HG02943 (cell line): ENCODE results near the gene ZNF761.
"Not testable (repeated sequence)": the region's sequence is repeated elsewhere in the genome, so short reads cannot be mapped to it uniquely, and the experiment has no call there.

Experiments
- ATAC-seq: cut with Tn5 transposase; IDR thresholded peaks from one replicate; pipeline ENCODE4 v1.9.1; 2021; ENCODE audit warnings: mild to moderate bottlenecking, low read depth, moderate library complexity; ENCODE audit not compliant: unreplicated experiment

ZNF761 gene

DNA sequence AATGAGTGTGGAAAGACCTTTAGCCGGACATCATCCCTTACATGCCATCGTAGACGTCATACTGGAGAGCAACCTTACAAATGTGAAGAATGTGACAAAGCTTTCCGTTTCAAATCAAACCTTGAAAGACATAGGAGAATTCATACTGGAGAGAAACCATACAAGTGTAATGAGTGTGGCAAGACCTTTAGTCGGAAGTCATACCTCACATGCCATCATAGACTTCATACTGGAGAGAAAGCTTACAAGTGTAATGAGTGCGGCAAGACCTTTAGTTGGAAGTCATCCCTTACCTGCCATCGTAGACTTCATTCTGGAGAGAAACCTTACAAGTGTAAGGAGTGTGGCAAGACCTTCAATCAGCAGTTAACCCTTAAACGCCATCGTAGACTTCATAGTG is 24.0 kb downstream of the ZNF761 start:
- ATAC-seq = no peak

DNA sequence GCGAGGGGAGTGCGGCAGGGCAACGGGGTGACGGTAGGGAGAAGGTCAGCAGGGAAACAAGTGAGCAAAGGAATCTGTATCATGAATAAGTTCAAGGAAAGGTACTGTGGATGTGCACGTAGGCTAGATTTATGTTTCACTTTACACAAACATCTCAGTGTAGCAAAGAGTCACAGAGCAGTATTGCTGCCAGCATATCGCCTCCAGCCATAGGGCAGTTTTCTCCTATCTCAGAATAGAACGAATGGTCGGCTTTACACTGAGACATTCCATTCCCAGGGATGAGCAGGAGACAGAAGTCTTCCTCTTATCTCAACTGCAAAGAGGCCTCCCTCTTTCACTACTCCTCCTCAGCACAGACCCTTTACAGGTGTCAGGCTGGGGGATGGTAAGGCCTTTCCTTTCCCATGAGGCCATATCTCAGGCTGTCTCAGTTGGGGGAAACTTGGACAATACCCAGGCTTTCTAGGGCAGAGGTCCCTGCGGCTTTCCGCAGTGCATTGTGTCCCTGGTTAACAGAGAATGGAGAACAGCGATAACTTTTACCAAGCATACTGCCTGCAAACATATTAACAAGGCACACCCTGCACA is 28.4 kb downstream of the ZNF761 start:
- not testable (repeated sequence) for ATAC-seq

DNA sequence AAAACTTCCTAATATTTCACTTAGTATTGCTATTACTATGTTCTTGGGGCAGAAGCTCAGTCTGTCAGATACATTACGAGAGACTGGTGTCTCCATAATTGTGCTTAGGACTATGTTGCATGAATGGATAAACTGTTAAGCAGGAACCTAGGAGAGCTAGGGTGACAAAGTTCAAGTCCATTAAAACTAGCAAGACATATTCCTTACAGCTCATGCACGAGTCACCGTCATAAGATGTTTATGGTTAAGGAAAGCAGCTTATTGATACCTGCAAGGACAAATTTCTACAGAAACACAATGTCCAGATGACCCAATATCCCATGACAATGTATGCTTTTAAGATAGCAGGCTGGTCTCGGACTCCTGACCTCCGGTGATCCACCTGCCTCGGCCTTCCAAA is 30.1 kb downstream of the ZNF761 start:
- ATAC-seq = no peak

DNA sequence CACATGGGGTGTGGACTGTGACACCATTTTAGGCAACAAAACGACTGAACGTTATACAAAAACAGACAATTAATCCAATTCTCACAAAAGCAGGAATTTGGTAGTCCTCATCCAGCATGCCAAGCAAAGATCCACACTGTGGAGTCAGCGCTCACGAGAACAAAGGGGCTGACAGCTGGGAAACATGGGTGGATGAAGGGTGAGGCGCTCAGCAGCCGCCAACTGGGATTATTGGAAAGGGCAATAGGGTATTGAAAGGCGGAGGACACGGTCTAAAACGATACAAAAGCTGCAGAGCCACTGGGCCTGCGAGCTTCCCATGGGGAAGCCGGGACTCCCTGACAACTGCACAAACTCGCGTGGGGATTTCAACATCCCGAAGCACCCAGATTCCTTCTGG is 31.1 kb downstream of the ZNF761 start:
- ATAC-seq = no peak

DNA sequence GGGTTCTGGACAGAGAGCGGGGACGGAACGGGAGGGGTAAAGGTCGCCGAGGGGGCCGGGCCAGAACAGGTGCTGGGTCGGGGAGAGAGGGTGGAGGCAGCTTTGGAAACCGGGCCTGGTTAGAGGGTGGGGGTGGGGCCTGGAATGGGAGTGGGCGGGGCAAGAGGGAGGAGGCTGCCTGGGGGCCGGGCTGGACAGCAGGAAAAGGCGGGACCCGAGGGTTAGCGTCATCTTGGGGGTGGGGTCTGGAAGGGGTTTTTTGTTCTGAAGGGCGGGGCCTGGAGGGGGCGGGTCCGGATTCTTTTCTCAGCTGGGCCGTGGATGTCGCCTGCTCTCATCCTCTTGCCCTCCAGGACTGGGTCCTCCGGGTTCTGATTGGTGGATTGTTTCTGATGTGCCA is 31.5 kb downstream of the ZNF761 start:
- no peak for ATAC-seq

DNA sequence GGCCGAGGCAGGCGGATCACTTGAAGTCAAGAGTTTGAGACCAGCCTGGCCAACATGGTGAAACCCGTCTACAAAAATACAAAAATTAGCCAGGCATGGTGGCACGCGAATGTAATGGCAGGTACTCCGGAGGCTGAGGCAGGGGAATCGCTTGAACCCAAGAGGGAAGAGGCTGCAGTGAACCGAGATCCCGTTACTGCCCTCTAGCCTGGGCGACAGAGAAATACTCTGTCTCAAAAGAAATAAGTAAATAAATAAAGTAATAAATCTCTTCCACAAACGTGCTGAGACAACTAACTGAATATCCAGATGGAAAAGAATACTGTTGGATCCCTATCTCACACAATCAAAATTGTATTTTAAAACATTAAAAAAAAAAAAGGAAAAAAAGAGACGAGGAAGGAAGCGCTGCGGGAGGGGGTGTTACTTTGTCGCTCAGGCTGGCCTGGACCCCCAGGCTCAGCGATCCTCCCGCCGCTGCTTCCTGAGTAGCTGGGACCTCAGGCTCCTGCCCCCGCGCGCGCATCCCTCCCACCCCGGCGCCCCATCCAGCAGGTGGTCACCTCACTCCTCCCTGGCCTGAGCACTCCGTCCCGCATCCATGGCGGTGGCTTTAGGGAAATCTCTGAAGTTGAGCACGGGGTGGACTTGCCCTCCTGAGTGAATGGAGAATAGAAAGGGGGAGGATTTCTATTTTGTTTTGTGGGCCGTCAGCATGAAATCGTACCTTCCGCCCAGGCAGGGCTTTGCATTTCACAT is 35.1 kb downstream of the ZNF761 start:
- peak; percentile 27 for ATAC-seq

DNA sequence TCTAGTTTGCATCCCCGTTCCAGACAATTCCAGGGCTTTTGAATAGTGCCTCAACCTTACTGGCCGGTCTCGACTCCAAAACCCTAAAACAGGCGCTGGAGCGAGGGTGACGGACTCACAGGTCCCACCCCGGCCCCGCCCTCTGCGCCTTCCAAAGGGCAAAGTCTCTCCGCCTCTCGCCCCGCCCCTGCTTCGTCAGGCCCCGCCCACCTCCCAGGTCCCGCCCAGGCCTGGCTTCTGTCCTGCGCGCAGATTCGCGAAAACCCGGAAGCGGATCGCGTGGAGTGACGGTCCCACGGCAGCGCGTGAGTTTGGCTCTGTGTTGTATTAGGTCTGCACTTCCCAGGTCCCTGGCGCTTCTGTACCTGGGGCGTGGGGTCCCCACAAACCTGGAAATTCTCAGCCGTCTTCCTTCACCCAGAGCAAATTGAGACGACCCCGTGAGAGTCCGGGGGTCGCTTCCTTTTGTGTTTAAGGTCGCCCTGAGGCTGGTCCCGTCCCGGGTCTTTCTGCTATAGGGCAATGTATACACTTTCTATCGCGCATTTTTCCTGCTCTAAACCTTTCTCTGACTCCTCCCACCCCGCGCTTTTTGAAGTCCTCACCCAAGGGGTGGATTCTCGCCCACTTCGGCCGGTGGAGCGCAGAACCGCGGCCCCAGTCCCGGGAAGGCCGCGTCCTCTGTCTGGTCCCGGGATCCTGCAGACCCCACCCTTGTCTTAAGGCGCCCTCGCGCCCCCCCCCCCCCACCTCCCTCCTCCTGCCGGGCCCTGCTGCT is 35.9 kb downstream of the ZNF761 start, which contains the start of gene ZNF813:
Gene ZNF813 (plus strand): TSS at position 249 of the 778 bp plus-strand sequence. CDS start 16,090 bp downstream, outside the sequence.
- peak; percentile 59 for ATAC-seq

DNA sequence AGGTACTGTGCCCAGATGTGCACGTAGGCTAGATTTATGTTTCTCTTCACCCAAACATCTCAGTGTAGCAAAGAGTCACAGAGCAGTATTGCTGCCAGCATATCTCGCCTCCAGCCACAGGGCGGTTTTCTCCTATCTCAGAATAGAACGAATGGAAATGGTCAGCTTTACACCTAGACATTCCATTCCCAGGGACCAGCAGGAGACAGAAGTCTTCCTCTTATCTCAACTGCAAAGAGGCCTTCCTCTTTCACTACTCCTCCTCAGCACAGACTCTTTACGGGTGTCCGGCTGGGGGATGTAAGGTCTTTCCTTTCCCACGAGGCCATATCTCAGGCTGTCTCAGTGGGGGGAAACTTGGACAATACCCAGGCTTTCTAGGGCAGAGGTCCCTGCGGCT is 36.8 kb downstream of the ZNF761 start:
- not testable (repeated sequence) for ATAC-seq

DNA sequence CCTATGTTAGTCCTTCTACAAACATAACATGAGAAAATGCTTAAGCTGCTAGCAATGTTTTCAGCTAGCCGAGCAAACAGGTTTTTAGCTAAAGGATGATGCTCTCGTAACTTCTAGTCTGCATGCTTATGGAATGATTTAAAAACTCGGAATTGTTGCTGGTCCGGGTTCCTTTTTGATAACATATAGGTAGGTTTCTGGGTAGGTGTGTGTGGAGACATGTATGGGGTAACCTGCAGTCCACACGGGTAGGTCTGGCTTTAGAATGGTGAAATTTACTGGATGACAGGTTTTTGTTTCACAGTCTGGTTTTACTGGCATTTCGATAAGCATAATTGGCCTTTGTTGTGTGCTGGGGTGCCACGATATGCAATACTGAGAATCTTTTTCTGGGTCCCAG is 40.1 kb downstream of the ZNF761 start:
- no peak for ATAC-seq

DNA sequence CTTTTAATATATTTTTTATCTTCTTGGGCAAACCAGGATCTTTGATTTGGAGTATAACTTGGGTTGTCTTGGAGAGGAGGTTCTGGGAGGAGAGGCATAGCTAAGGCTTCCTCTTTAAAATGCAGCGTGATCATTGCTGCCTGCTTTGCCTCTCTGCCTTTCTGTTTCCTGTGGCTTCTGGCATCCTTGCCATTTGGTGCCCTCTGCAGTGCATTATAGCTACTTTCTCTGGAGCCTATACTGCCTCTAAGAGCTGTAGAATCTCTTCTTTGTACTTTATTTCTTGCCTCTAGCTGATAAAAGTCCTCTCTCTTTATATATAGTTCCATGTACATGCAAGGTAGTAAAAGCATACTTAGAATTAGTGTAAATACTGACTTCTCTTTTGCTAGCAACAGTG is 43.0 kb downstream of the ZNF761 start:
- ATAC-seq = not testable (repeated sequence)

DNA sequence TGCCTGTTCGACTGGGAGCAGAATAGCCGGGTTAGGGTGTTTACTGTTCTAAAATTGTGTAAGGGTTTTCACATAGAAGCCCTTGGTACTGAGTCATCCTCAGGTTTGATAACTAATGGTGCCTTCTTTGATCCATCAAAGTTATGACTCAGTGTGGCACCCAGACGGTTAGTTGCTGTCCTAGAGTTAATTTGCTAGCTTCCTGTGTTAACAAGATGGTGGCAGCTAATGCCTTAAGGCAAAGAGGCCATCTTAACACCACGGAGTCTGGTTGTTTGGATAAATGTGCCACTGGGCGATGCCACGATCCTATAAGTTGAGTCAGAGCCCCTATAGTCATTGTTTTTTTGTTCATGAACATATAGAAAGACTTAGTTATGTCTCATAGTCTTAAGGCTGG is 43.7 kb downstream of the ZNF761 start:
- ATAC-seq = not testable (repeated sequence)

DNA sequence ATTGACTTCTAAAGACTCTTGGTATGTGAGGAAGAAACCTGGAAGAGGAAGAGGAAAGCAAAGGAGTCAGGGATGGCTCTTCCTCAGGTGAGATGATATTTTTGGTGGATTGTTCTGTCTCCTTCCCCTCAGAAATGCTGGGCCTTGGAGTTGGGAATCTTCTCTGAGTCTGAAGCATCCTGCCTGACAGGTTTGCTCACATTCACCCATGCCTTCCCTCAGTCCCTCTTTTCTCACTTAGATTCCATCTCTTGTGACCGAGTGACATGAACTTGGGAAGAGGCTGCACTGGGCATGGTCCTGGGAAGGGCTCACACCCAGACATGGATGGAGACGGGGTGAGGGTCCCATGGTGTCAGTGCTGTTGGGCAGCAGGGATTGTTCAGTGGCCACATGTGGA is 52.0 kb downstream of the ZNF761 start:
- not testable (repeated sequence) for ATAC-seq

DNA sequence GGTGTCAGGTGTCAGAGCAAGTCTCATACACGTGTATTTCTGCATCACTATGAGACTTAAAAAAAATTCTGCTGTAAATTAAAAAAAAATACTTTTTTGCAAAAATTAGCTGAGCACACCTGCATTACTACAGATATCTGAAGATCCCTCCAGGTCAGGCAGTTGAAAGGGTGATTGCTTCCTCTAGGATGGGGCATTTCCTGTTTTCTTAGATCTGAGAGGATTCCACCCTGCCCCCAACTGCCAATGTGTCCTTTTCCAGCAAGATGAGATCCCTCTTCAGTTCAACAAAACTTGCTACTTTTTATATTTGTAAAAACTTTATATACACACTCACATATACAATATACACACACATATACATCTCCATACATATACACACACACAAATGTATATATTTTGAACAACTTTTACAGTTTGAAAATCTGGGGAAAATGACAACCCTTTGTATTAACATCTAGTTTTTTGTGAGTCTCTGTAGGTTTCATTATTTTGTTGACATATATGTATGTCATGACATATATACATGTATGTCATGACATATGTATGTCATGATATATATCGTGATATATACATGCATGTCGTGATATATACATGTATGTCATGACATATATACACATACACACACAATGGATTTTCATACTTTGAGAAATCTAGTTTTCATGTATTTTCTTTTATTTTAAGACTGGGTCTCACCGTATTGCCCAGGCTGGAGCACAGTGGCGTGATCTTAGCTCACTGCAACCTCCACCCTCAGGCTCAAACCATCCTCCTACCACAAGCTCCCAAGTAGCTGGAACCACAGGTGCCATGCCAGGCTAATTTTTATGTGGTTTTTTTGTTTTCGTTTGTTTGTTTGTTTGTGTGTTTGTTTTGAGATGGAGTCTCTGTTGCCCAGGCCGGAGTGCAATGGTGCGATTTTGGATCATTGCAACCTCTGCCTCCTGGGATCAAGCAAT is 53.5 kb downstream of the ZNF761 start:
- ATAC-seq = no peak

DNA sequence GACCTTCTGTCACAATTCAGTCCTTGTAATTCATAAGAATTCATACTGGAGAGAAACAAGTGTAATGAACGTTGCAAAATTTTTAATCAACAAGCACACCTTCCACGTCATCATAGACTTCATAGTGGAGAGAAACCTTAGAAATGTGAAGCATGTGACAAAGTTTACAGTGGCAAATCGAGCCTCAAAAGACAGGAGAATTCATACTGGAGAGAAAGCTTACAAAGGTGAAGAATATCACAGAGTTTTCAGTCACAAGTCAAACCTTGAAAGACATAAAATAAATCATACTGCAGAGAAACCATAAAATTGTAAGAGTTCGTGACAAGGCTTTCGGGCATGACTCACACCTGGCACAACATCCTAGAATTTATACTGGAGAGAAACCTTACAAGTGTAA is 60.4 kb downstream of the ZNF761 start:
- no peak for ATAC-seq

DNA sequence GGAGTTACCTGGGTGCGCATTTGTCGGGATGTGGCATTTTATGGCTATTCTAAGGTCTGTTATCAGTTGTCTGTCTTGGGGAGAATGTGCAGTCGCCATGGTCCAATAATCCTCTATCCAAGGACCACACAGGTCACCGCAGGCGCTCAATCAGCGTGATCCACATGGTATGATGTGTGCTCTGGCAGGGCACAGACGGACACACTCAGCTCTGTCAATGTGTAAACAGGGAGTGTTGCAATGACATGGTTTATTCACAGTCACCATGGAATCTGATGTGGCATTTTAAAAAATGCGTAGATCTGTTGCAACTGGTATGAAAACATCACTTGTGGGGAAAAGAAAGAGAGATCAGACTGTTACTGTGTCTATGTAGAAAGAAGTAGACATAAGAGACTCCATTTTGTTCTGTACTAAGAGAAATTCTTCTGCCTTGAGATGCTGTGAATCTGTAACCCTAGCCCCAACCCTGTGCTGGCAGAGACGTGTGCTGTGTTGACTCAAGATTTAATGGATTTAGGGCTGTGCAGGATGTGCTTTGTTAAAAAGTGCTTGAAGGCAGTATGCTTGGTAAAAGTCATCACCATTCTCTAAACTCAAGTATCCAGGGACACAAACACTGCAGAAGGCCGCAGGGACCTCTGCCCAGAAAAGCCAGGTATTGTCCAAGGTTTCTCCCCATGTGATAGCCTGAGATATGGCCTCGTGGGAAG is 65.7 kb downstream of the ZNF761 start:
- ATAC-seq = not testable (repeated sequence)

DNA sequence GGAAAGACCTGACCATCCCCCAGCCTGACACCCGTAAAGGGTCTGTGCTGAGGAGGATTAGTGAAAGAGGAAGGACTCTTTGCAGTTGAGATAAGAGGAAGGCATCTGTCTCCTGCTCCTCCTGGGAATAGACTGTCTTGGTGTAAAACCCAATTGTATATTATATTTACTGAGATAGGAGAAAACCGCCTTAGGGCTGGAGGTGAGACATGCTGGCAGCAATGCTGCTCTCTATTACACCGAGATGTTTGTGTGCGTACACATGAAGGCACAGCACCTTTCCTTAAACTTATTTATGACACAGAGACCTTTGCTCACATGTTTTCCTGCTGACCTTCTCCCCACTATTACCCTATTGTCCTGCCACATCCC is 66.2 kb downstream of the ZNF761 start:
- ATAC-seq = not testable (repeated sequence)

DNA sequence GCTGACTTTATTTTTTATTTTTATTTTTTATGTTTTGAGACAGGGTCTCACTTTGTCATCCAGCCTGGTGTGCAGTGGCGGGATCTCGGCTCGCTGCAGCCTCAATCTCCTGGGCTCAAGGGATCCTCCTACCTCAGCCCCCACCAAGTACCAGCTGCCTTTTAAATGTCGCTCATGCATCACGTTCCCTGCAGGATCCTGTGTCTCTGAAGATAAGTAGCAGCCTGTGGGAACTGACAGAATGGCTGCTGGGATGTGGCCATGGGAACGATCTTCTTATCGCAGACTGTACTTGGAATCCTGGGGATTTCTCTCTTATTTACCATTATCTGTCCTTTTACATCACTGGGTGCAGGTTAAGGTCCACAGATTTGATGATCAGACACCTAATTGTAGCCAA is 71.4 kb downstream of the ZNF761 start:
- not testable (repeated sequence) for ATAC-seq

DNA sequence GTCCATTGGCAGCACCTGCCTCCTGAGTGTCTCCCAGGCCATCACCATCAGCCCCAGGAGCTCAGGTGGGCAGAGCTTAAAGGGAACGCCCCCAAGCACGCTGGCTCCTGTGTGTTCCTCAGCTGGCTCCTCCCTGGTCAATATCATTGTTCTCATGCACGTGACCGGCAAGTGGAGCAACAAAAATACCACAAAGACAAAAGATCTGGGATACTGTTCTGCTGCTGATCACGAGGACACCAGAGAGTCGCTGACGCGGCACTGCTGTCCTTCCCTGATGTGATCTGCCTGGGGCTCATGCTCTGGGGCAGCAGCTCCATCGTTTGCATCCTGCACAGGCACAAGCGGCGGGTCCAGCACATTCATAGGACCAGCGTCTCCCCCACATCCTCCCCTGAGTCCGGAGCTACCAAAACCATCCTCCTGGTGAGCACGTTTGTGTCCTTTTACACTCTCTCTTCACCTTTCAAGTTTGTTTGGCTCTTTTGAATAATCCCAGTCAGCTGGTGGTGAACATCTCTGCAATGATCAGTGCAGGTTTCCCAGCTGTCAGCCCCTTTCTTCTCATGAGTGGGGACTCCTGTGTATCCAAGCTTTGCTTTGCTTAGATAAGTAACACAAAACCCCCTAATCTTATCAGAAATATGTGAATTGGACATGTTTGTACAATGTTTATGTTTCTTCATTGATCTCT is 72.0 kb downstream of the ZNF761 start:
- not testable (repeated sequence) for ATAC-seq

DNA sequence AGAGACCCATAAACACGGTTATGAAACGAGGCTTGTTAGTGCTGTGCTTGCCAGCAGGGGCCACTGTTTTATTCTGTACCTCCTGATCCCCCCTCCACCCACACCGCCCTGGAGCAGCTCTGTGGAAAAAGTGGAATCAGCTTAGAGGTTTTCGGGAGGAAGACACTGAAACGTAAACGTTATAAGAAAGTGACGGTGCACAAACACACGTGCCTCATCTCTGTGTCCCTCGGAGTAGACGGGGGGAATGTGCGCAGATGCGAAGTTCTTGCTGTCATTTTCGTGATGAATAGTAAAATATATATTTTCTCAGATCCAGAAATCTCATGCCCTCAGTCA is 72.5 kb downstream of the ZNF761 start:
- ATAC-seq = not testable (repeated sequence)
